NB4 (cell line): Measurements from ENCODE around the gene OPRM1.

Experiments used
- POLR2A ChIP-seq: IDR thresholded peaks from 2 replicates; pipeline ENCODE4 v1.6.1; 2011; ENCODE audit warnings: mild to moderate bottlenecking; ENCODE audit not compliant: insufficient read length; ENCODE audit errors: extremely low read depth
- TF ChIP-seq, protein P1 (sequence below): IDR thresholded peaks from one replicate; pipeline ENCODE4 v1.5.1; 2012; ENCODE audit warnings: low read depth, low read length
- TF ChIP-seq, protein P2 (sequence below): IDR thresholded peaks from 2 replicates; pipeline ENCODE4 v1.6.1; 2011; ENCODE audit warnings: low read depth, low read length

DNA sequence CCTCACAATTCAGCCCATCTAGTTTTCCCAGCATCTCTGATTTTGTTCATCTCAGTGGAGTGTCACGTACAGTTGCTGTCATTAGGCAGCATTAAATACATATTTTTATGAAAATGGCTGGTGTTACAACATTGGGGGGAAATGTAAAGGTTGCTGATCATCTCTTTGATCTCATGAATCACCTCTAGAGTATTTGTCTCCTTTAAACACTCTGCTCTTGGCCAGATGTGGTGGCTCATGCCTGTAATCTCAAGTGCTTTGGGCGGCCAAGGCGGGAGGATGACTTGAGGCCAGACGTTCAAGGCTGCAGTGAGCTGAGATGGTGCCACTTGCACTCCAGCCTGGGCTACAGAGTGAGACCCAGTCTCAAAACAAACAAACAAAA, 189.5 kb downstream of the OPRM1 start:
- TF ChIP-seq, protein P1, sequence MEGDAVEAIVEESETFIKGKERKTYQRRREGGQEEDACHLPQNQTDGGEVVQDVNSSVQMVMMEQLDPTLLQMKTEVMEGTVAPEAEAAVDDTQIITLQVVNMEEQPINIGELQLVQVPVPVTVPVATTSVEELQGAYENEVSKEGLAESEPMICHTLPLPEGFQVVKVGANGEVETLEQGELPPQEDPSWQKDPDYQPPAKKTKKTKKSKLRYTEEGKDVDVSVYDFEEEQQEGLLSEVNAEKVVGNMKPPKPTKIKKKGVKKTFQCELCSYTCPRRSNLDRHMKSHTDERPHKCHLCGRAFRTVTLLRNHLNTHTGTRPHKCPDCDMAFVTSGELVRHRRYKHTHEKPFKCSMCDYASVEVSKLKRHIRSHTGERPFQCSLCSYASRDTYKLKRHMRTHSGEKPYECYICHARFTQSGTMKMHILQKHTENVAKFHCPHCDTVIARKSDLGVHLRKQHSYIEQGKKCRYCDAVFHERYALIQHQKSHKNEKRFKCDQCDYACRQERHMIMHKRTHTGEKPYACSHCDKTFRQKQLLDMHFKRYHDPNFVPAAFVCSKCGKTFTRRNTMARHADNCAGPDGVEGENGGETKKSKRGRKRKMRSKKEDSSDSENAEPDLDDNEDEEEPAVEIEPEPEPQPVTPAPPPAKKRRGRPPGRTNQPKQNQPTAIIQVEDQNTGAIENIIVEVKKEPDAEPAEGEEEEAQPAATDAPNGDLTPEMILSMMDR = no peak
- no peak for TF ChIP-seq POLR2A
- TF ChIP-seq, protein P2, sequence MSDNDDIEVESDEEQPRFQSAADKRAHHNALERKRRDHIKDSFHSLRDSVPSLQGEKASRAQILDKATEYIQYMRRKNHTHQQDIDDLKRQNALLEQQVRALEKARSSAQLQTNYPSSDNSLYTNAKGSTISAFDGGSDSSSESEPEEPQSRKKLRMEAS = no peak
